ENCODE results near the gene SH2D3C.

Gene SH2D3C

GRCh38 chr9:127729522-127730256 lies 48.8 kb downstream of the SH2D3C start:
- no peak for DNase-seq (ENCODE audit: low spot score)
- TF ChIP-seq CTCF (IDR thresholded peaks at IDR 0.05; ENCODE audit: extremely low read depth, insufficient read depth, missing control alignments): no peak
- in situ Hi-C loops (cut with MboI; ENCODE audit: low pct_unique_long_range_greater_than_20kb, low sequenced_read_pairs, unreplicated experiment): no loop called here

GRCh38 chr9:127728808-127729207 lies 49.7 kb downstream of the SH2D3C start:
- DNase-seq (ENCODE audit: low spot score): no peak
- in situ Hi-C loops (cut with MboI; ENCODE audit: low pct_unique_long_range_greater_than_20kb, low sequenced_read_pairs, unreplicated experiment): no loop called here
- no peak for TF ChIP-seq CTCF (IDR thresholded peaks at IDR 0.05; ENCODE audit: extremely low read depth, insufficient read depth, missing control alignments)

- TF ChIP-seq CTCF (IDR thresholded peaks at IDR 0.05; ENCODE audit: extremely low read depth, insufficient read depth, missing control alignments): no peak
- in situ Hi-C loops (cut with MboI; ENCODE audit: low pct_unique_long_range_greater_than_20kb, low sequenced_read_pairs, unreplicated experiment): no loop called here
- DNase-seq (ENCODE audit: low spot score): no peak
These were observed 51.6 kb downstream of the SH2D3C start for GRCh38 chr9:127726871-127727270.

GRCh38 chr9:127724012-127724411 lies 54.5 kb downstream of the SH2D3C start:
- in situ Hi-C loops (cut with MboI; ENCODE audit: low pct_unique_long_range_greater_than_20kb, low sequenced_read_pairs, unreplicated experiment): no loop called here
- DNase-seq (ENCODE audit: low spot score): no peak
- TF ChIP-seq CTCF (IDR thresholded peaks at IDR 0.05; ENCODE audit: extremely low read depth, insufficient read depth, missing control alignments): no peak

- in situ Hi-C loops (cut with MboI; ENCODE audit: low pct_unique_long_range_greater_than_20kb, low sequenced_read_pairs, unreplicated experiment): no loop called here
- TF ChIP-seq CTCF (IDR thresholded peaks at IDR 0.05; ENCODE audit: extremely low read depth, insufficient read depth, missing control alignments): no peak
- DNase-seq (ENCODE audit: low spot score): no peak
These were observed 55.0 kb downstream of the SH2D3C start for GRCh38 chr9:127723444-127723843.

GRCh38 chr9:127723013-127723412 lies 55.5 kb downstream of the SH2D3C start:
- in situ Hi-C loops (cut with MboI; ENCODE audit: low pct_unique_long_range_greater_than_20kb, low sequenced_read_pairs, unreplicated experiment): no loop called here
- no peak for TF ChIP-seq CTCF (IDR thresholded peaks at IDR 0.05; ENCODE audit: extremely low read depth, insufficient read depth, missing control alignments)
- DNase-seq (ENCODE audit: low spot score): no peak

Data from GM13977 (cell line).